IPS DF 6.9 (cell line): ENCODE results near the gene ATF7IP2.
"Not testable (repeated sequence)": the region's sequence is repeated elsewhere in the genome, so short reads cannot be mapped to it uniquely, and the experiment has no call there.

Source experiments
- DNase-seq: peaks from one replicate; pipeline ENCODE4 v3.0.0-alpha.2; 2013; ENCODE audit warnings: low read depth, low spot score
- H3K27ac ChIP-seq: one replicate; pipeline ENCODE4 v1.5.1; 2013; ENCODE audit warnings: low read length, control low read depth
- H3K27me3 ChIP-seq: 2 replicates; pipeline ENCODE4 v1.6.1; 2013; ENCODE audit warnings: mild to moderate bottlenecking, low read length; ENCODE audit not compliant: control insufficient read depth, insufficient read depth
- H3K36me3 ChIP-seq: 2 replicates; pipeline ENCODE4 v1.6.1; 2013; ENCODE audit warnings: low read length; ENCODE audit not compliant: control insufficient read depth, insufficient read depth
- H3K4me1 ChIP-seq: 2 replicates; pipeline ENCODE4 v1.6.1; 2013; ENCODE audit warnings: low read length; ENCODE audit not compliant: control insufficient read depth, insufficient read depth
- H3K4me3 ChIP-seq: 2 replicates; pipeline ENCODE4 v1.5.1; 2013; ENCODE audit warnings: mild to moderate bottlenecking, low read length
- H3K9me3 ChIP-seq: 2 replicates; pipeline ENCODE4 v1.6.1; 2013; ENCODE audit warnings: low read length, inconsistent platforms; ENCODE audit not compliant: control insufficient read depth, insufficient read depth
- WGBS: extraction: QIAGEN DNeasy Blood & Tissue Kit; methylation state at CpG from one replicate; pipeline ENCODE4 v1.1.7; 2013; ENCODE audit warnings: mixed read lengths, missing lambda C conversion rate; ENCODE audit not compliant: insufficient read length, insufficient coverage; 5-methylcytosine and 5-hydroxymethylcytosine counted together

Gene ATF7IP2

GRCh38 chr16:10447289-10447688, 61.4 kb downstream of the ATF7IP2 start:
- H3K9me3 ChIP-seq, result peaks cover 4% of the 10 kb centered on the region
- H3K36me3 ChIP-seq, result peaks cover 15% of the 10 kb centered on the region
- H3K4me1 ChIP-seq, result no peaks in the 10 kb centered on the region
- no peaks in the 10 kb centered on the region for H3K27me3 ChIP-seq
- no peak overlapping the region for H3K4me3 ChIP-seq
- no peak overlapping the region for H3K27ac ChIP-seq
- WGBS, result no CpG with 5 or more reads among the region's 9 CpGs
- no peak for DNase-seq

GRCh38 chr16:10452208-10453158, 66.6 kb downstream of the ATF7IP2 start:
- H3K4me1 ChIP-seq, result not testable (repeated sequence)
- no CpG with 5 or more reads among the region's 13 CpGs for WGBS

GRCh38 chr16:10453159-10453510, 67.3 kb downstream of the ATF7IP2 start:
- no peak overlapping the region for H3K4me3 ChIP-seq
- H3K36me3 ChIP-seq, result no peaks in the 10 kb centered on the region; the same call in 1 of the 2 replicates
- no peaks in the 10 kb centered on the region for H3K4me1 ChIP-seq
- H3K9me3 ChIP-seq, result no peaks in the 10 kb centered on the region
- WGBS, result no CpG with 5 or more reads among the region's 6 CpGs
- no peak overlapping the region for H3K27ac ChIP-seq
- H3K27me3 ChIP-seq, result no peaks in the 10 kb centered on the region
- DNase-seq, result no peak

More at GRCh38 chr16:10452208-10453158, 66.6 kb downstream of the ATF7IP2 start:
- H3K27me3 ChIP-seq, H3K9me3 ChIP-seq, H3K36me3 ChIP-seq, H3K27ac ChIP-seq, DNase-seq, H3K4me3 ChIP-seq: not testable (repeated sequence)

GRCh38 chr16:10465821-10466220, 80.0 kb downstream of the ATF7IP2 start:
- H3K27me3 ChIP-seq, result no peaks in the 10 kb centered on the region
- H3K36me3 ChIP-seq, result no peaks in the 10 kb centered on the region
- H3K27ac ChIP-seq, result no peak overlapping the region
- H3K4me3 ChIP-seq, result no peak overlapping the region
- no peak for DNase-seq
- H3K4me1 ChIP-seq, result no peaks in the 10 kb centered on the region
- no peaks in the 10 kb centered on the region for H3K9me3 ChIP-seq
- no CpG with 5 or more reads among the region's 2 CpGs for WGBS

- no CpG with 5 or more reads among the region's 2 CpGs for WGBS
- Histone ChIP-seq H3K36me3 (no peaks in the 10 kb centered on the region), H3K9me3 (no peaks in the 10 kb centered on the region), H3K27me3 (no peaks in the 10 kb centered on the region), H3K27ac (no peak overlapping the region), H3K4me1 (no peaks in the 10 kb centered on the region), H3K4me3 (no peak overlapping the region)
- DNase-seq, result no peak
Observed at GRCh38 chr16:10466313-10466712, 80.5 kb downstream of the ATF7IP2 start.

GRCh38 chr16:10466861-10467260, 81.0 kb downstream of the ATF7IP2 start:
- no peaks in the 10 kb centered on the region for H3K4me1 ChIP-seq
- no peak overlapping the region for H3K4me3 ChIP-seq
- no peak for DNase-seq
- H3K9me3 ChIP-seq, result no peaks in the 10 kb centered on the region
- no peaks in the 10 kb centered on the region for H3K36me3 ChIP-seq
- no peaks in the 10 kb centered on the region for H3K27me3 ChIP-seq
- no peak overlapping the region for H3K27ac ChIP-seq

- not testable (repeated sequence) for H3K36me3 ChIP-seq, H3K4me1 ChIP-seq, H3K4me3 ChIP-seq, H3K9me3 ChIP-seq, H3K27ac ChIP-seq, H3K27me3 ChIP-seq, DNase-seq
- no CpG with 5 or more reads among the region's 1 CpG for WGBS
Observed at GRCh38 chr16:10476636-10477035, 90.8 kb downstream of the ATF7IP2 start.

- no peaks in the 10 kb centered on the region for H3K9me3 ChIP-seq
- WGBS, result 100% methylated on average over 1 of the region's 2 CpGs
- no peak overlapping the region for H3K4me3 ChIP-seq
Observed at GRCh38 chr16:10480151-10480550, 94.3 kb downstream of the ATF7IP2 start.

GRCh38 chr16:10485159-10485558, 99.3 kb downstream of the ATF7IP2 start:
- no peaks in the 10 kb centered on the region for H3K4me1 ChIP-seq
- H3K4me3 ChIP-seq, result no peak overlapping the region
- no CpG with 5 or more reads among the region's 4 CpGs for WGBS
- no peaks in the 10 kb centered on the region for H3K27me3 ChIP-seq
- H3K36me3 ChIP-seq, result no peaks in the 10 kb centered on the region
- H3K27ac ChIP-seq, result no peak overlapping the region
- H3K9me3 ChIP-seq, result no peaks in the 10 kb centered on the region
- no peak for DNase-seq

More at GRCh38 chr16:10480151-10480550, 94.3 kb downstream of the ATF7IP2 start:
- Histone ChIP-seq H3K27ac (no peak overlapping the region), H3K4me1 (no peaks in the 10 kb centered on the region), H3K36me3 (no peaks in the 10 kb centered on the region), H3K27me3 (no peaks in the 10 kb centered on the region)
- no peak for DNase-seq

GRCh38 chr16:10485698-10486382, 100.0 kb downstream of the ATF7IP2 start:
- H3K9me3 ChIP-seq, result no peaks in the 10 kb centered on the region
- no peak for DNase-seq
- no CpG with 5 or more reads among the region's 12 CpGs for WGBS

More at GRCh38 chr16:10485698-10486382, 100.0 kb downstream of the ATF7IP2 start:
- no peaks in the 10 kb centered on the region for H3K4me1 ChIP-seq
- no peaks in the 10 kb centered on the region for H3K27me3 ChIP-seq
- no peak overlapping the region for H3K27ac ChIP-seq
- no peak overlapping the region for H3K4me3 ChIP-seq
- H3K36me3 ChIP-seq, result no peaks in the 10 kb centered on the region
